CD1c-positive myeloid dendritic cell (primary cell): ENCODE measurements around the gene OTUD1.

Experiments used
- DNase-seq: peaks from one replicate; pipeline ENCODE4 v3.0.0-alpha.2; 2016; ENCODE audit errors: extremely low spot score

Gene OTUD1

DNA sequence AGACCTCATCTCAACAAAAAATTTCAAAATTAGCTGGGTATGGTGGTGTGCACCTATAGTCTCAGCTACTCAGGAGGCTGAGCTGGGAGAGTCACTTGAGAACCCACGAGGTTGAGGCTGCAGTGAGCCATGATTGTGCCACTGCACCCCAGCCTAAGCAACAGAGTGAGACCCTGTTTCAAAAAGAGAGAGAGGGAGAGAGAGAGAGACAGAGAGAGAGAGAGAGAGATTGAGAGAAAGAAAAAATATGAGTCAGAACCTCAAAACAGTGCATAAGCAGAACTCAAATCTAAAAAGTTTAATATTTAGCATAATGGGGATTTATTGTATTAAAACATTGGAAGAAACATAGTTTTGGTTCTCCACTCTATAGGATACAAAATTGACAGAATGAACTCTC is 17.5 kb upstream of the OTUD1 start:
- DNase-seq = no peak

DNA sequence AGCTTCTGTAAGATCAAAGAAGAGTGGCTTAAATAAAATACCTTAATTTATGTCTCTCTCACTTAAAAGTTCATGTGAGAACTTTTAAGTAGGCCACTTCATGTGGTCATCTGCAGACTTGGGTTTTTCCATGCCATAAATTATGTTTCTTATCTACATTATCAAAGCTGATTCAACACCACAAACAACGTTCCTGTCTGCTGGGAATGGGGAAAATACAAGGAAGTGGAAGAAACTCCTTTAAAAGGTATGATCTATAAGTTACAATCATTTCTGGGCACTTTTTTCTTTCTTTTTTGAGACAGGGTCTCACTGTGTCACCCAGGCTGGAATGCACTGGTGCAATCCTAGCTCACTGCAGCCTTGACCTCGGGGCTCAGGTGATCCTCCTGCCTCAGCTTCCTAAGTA is 16.9 kb upstream of the OTUD1 start:
- DNase-seq = no peak

DNA sequence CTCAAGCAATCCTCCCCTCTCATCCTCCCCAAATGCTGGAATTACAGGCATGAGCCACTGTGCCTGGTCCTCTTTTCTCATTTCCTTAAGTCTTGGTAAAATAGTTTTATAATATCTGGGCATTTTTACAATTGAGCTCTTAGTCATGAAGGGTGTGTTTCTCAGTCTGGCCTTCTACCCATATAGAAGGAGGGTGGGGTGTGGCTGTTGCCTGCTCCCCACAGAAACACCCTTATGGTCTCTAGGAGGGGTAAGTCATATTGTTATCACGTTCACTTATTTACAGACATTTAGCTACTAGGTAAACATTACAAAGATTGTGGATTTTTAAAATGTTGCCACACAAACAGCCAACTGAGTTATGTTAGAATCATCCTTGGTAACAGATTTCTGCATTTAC is 6.7 kb upstream of the OTUD1 start:
- peak; percentile 30 for DNase-seq

DNA sequence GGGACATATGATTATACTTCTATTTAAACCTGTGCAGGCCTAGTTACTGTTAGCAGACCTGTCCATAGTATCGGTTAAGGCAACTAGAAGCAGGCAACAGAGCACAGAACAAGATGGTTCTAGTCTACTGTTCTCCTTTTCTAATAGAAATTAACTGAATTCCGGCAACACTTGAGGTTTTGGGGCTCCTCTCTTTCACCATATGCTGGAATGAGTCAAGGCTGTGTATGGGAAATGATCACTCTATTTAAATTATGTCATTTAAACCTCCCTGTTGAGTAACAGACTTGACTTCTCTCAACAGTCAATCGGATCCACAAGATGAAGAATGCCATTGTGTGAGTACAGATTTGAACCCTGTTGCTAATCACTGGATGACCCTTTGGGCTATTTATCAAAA is 6.2 kb upstream of the OTUD1 start:
- DNase-seq = peak; percentile 82

DNA sequence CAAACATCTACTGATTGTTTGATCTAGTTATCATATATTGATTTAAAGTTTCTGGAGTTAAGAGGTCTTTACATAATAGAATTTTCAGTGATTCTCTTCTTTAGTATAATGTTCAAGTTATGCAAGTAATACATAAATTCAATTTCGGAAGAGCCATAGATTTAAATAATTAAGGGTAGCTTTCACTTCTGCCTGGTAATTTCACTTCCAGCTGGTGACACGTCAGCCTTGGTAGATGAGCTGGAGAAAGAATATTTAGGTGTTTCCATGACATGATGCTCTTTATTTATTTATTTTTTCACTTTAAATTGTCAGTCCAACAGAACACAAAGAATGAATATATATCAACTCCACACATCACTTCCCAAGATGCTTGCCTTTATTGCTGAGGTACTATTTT is 5.2 kb upstream of the OTUD1 start:
- DNase-seq = peak; percentile 76

DNA sequence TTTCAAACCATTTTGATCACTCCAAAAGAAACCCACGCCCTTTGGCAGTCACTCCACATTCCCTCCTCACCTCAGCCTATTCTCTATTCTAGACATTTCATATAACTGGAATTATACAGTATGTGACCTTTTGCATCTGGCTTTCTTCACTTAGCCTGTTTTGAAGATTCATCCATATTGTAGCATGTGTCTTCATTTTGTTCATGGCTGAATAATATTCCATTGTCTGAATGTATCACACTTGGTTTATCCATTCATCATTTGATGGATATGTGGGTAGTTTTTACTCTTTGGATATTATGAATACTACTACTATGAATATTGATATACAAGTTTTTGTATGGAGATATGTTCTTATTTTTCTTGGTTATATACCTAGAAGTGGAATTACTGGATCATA is 3.5 kb upstream of the OTUD1 start:
- no peak for DNase-seq

DNA sequence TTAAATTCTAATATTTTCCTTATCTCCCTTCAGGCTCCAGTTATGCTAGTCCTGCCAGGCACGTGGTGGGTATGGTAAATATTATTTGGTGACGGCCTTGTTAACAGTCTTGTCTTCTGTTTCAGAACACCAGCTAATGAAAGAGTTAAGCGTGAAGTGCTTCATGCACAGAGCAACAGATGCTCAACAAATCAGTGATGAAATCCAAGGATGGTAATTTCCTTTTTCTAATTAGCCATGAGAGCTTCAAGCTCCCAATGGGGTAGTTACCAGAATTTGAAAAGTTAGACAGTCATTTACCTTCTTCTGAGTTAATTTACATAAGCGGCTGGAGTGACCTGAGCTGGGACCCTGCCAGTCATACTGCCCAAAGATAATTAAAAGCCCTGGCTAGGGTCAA is 1.9 kb upstream of the OTUD1 start:
- DNase-seq = no peak

DNA sequence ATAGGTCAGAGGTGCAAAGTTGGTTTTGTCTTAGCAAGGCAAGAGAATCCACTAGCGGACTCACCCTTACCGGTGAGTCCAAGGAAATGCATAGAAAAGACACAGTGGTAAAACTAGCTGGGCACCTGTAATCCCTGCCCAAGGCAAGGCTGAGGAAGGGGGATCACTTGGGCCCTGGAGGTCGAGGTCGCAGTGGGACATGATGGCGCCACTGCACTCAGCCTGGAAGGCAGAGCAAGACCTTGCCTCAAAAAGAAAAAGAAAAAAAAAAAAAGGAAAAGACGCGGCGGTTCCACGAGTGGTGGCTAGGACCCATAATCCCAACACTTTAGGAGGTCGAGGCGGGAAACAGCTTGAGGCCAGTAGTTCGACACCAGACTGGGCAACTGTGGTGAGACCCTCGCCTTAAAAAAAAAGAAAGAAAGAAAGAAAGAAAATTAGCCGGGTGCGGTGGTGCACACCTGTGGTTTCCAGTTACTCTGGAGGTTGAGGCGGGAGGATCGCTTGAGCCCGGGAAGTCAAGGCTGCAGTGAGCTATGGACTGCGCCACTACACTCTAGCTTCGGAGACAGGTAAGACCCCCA is 820 bp upstream of the OTUD1 start:
- DNase-seq = no peak

DNA sequence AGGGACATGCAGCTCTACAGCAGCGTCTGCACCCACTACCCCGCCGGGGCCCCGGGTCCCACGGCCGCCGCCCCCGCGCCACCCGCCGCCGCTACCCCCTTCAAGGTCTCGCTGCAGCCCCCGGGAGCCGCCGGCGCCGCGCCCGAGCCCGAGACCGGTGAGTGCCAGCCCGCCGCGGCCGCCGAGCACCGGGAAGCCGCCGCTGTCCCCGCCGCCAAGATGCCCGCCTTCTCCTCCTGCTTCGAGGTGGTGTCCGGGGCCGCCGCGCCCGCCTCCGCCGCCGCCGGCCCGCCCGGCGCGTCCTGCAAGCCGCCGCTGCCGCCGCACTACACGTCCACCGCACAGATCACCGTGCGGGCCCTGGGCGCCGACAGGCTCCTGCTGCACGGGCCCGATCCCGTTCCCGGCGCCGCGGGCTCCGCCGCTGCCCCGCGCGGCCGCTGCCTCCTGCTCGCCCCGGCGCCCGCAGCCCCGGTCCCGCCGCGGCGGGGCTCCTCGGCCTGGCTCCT is 631 bp downstream of the OTUD1 start:
- DNase-seq = peak; percentile 34

DNA sequence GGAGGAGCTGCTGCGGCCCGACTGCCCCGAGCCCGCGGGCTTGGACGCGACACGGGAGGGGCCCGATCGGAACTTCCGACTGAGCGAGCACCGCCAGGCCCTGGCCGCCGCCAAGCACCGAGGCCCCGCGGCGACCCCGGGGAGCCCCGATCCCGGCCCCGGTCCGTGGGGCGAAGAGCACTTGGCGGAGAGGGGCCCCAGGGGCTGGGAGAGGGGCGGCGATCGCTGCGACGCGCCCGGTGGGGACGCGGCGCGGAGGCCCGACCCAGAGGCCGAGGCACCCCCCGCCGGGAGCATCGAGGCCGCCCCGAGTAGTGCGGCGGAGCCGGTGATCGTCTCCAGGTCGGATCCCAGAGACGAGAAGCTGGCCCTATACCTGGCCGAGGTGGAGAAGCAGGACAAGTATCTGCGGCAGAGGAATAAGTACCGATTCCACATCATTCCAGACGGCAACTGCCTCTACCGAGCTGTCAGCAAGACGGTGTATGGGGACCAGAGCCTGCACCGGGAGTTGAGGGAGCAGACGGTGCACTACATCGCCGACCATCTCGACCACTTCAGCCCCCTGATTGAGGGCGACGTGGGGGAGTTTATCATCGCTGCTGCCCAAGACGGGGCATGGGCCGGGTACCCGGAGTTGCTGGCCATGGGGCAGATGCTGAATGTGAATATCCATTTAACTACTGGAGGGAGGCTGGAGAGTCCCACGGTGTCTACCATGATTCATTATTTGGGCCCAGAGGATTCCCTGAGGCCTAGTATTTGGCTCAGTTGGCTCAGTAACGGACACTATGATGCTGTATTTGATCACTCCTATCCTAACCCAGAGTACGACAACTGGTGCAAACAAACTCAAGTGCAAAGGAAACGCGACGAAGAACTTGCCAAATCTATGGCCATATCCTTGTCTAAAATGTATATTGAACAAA is 1.4 kb downstream of the OTUD1 start:
- peak; percentile 39 for DNase-seq

DNA sequence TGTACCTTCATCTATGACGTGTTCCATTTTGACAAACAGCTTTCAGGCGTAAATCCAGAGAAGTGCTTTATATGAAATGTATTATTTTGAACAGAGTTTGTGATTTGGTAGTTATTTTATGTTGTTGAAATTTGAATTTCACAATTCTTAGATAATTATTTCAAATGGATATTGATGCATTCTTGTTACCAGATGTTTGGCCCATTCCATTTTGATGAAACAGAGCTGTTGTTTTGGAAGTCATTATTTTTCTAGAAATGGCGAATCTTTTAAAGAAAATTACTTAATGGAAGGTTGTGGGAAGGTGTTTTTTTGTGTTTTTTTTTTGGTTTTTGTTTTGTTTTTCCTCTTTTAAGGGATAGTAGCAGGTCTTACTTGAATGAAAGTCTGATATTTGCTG is 2.4 kb downstream of the OTUD1 start:
- DNase-seq = no peak

DNA sequence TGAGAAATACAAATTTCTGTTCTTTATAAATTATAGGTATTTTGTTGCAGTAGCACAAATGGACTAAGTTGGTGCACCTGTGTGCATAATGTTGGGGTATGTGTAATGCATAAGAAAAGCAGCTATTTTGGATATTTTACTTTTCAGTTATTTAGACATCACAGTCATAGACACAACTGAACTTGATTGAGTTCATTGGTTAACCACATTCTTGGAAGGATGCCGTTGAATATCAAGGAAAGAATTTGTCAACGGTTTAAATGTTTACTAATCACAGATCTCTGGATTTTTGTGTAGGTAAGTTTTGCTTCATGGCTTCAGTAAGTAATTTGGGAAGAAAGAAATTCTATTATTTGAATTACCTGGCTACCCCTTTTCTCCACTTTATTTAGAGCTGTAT is 4.1 kb downstream of the OTUD1 start:
- no peak for DNase-seq

DNA sequence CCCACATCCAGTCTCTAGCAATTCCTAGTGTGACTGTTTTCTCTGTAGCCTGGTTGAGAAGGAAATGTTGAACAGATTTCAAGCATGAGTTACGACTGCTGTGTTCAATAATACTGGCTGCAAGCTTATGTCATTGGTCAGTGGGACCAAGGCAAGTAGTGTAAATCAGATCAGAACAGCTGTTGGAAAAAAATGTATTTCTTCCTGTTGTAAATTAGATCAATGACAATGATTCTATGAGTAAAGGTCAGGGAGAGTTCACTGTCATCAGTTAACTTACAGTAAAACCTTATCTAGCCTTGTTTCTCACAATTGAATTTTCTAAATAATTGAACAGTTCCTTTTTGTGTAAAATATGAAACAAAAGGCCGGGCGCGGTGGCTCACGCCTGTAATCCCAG is 6.7 kb downstream of the OTUD1 start:
- no peak for DNase-seq

DNA sequence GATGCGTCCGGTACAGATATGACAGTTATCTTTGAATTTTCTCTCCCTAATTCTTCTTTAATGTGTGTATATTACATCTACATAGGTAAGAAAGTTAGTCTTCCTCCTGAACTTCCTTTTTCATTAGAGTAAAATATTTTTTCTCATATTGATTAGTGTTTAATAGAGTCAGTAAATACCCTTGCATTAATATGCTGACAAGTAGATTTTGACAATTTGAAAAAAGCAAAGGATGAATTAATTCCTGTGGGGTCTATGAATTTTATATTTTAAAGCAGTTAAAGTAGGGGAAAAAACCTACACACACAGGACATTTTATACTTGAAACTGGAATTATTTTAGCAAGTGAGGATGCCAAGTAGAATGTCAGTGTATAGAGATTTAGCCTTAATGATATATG is 9.4 kb downstream of the OTUD1 start:
- no peak for DNase-seq

DNA sequence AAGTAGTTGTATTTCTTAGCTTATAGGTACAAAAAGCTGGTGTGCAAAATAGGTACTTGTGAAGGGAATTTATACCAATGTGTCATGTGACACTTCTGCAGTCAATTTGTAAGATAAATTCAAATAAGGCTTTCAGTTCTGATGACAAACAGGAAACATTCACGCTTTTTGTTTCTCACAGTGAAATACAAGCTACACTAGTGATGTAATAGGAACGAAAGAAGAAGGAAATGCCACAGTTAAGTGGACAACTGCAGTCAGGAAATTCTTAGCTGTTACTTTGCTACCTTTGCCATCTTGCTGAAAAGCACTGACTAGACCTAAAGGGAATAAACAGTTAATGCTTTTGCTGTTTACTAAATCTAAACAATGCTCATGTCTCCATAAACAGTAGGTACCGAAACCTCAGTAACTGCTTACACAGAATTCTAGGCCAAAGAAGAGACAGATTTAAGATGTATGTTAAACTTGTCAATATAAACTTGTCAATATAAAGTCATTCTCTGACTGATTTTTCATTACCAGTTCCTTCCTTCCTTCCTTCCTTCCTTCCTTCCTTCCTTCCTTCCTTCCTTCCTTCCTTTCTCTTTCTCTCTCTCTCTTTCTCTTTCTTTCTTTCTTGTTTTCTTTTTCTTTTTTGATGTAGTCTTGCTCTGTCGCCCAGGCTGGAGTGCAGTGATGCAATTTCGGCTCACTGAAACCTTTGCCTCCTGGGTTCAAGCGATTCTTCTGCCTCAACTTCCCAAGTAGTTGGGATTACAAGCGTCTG is 10.1 kb downstream of the OTUD1 start:
- peak; percentile 40 for DNase-seq

DNA sequence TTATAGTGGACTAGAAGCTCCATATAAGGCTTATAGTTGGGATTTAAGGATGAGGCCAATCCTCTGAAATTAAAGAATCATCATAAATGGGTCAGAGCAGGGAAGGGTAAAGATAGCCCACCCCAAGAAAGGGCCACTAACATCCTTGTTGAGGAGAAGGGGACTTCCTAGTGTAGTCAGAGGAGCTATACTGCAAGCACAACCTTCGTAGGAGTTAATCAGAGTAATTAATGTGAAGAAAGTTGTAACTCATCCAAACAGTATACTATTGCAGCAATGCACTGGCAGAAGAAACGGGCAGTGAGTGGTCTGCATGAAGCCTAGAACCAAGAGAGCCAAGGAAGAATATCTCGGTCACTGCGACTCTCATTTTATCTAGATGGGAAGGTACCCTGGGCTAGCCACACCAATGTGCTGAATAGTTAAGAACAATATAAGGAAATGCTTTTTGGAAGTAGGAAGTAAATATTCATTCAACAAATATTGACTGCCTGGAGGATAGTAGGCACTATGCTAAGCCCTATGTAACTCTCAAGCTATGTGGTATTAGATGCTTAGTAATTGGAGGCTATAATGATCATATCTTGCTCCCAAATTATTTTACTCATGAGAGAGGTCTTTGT is 13.3 kb downstream of the OTUD1 start:
- no peak for DNase-seq

DNA sequence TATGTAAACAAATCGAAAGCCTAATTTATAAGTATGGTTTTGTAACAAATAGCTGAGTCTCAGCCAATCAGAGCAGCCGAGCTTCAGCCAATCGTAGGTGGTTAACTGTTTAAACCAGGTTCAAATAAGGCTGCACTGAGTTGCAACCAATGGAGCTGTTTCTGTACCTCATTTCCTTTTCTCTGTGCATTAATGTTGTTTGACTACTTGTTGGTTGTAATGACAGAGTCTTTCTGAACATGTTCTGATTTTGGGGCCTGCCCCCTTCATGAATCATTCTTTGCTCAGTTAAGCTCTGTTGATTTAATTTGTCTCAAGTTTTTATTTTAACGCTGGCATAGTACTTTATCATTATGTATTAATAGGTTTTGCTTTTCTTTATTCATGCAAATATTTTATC is 14.6 kb downstream of the OTUD1 start:
- DNase-seq = no peak

DNA sequence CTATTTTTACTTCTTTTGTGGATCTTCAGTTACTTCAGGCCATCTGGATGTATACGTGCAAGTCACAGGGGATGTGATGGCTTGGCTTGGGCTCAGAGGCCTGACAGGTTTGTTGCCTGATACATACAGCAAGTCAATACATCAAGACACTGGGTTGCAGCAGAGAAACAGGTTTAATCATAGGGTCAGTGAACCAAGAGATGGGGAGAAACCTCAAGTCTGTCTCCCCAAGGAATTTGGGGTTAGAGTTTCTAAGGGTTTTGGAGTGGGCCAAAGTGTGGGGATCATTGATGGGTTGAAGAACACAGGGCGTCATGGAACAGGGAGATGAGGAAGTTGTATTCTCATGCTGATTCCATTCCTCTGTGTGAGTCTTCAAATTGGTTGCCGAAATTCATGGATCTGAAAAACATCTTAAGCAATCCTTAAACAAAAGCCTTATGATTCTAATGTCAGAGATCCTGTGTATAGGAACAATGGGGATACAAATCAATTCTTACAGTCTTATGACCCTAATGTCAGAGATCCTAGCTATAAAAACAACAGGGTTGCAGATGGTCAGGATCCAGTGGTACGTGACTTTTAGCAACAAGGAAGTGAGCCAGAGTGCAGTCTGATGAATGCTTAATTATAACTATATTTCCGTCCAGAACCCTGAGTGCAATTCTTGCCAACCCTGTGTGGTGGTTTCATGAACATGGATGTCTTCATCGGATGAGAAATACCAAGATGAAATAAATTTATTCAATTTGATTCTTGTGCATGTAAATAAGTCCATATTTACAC is 18.9 kb downstream of the OTUD1 start:
- no peak for DNase-seq

DNA sequence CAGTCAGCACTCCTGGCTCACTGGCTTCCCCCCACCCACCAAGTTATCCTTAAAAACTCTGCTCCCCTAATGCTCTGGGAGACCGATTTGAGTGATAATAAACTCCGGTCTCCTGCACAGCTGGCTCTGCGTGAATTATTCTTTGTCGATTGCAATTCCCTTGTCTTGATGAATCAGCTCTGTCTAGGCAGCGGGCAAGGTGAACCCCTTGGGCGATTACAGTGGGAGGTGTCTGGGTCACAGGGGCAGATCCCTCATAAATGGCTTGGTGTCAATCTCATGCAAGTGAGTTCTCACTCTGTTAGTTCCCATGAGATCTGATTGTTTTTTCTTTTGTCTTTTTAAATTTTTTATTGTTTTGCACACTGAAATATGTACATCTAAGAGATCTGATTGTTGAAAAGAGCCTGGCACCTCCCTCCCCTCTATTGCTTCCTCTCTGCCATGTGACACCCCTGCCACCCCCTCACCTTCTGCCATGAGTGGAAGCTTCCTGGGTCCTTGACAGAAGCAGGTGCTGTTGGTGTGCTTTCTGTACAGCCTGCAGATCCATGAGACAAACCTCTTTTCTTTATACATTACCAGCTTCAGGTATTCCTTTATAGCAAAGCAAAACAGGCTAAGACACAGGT is 20.5 kb downstream of the OTUD1 start:
- no peak for DNase-seq

DNA sequence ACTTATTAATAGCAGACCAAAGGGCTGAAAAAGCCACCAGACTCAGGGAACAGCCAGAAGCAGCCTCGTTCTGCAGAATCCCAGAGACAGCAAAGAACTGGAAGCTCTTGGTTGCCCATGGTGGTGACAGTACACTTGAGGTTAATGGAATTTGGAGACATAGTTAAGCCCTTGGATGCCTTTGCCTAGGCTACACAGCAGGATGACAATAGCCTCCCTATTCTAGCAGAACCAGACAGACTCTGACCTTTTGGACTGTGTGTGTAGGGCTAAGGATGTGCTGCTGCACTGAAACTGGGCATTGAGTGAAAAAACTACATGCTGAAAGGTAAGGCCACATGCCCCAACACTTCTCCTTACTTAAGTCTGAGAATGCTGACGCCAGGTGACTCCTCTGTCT is 22.7 kb downstream of the OTUD1 start:
- no peak for DNase-seq

DNA sequence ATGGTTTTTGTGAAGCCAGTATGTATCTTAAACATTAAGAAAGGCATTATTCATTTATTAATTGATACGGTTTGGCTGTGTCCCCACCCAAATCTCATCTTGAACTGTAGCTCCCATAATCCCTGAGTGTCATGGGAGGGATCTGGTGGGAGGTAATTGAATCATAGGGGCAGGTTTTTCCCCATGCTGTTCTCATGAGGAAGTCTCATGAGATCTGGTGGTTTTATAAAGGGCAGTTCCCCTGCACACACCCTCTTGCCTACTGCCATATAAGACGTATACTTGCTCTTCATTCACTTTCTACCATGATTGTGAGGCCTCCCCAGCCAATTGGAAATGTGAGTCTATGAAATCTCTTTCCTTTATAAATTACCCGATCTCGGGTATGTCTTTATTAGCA is 28.1 kb downstream of the OTUD1 start:
- DNase-seq = no peak
